Body of pancreas (tissue), 4 donors: ENCODE data around the gene CDK11B. TPM values are rescaled to one million over a fixed set of nuclear protein-coding genes. Genes with fewer than 3 reads are reported as not detected.

ENCODE experiments used
- ATAC-seq: fragments of 150-250 bp; one replicate; pipeline ENCODE4 v1.9.1; 2016
- DNase-seq, 4 donors: peaks; one replicate each; pipeline ENCODE4 v3.0.0-alpha.2; 2019
- H3K27ac ChIP-seq, 4 donors: fragments of 200-600 bp; sonication (generic); 1 replicate in 3 of 4; 2 replicates in 1 of 4; pipeline versions ENCODE4 v1.5.1 to v1.6.1; 2016 to 2019; ENCODE audit warnings: mild to moderate bottlenecking in 1 of 4, mixed read lengths in 1 of 4, moderate library complexity in 1 of 4
- H3K27me3 ChIP-seq, 2 donors: fragments of 200-600 bp; sonication (generic); one replicate each; pipeline ENCODE4 v1.6.0; 2016; ENCODE audit warnings: mild to moderate bottlenecking in 1 of 2
- H3K36me3 ChIP-seq, 2 donors: fragments of 200-600 bp; sonication (generic); replicated peaks in 1 of 2; 2 replicates each; pipeline ENCODE4 v1.5.1; 2016; ENCODE audit warnings: low read depth in 2 of 2; ENCODE audit not compliant: insufficient read depth in 1 of 2
- H3K4me1 ChIP-seq: fragments of 200-600 bp; sonication (generic); one replicate; pipeline ENCODE4 v1.6.0; 2016
- H3K4me3 ChIP-seq, 2 donors: fragments of 200-600 bp; sonication (generic); 1 replicate in 1 of 2; 2 replicates in 1 of 2; pipeline ENCODE4 v1.5.1; 2016 to 2019
- H3K9me3 ChIP-seq, 3 donors: fragments of 200-600 bp; sonication (generic); 1 replicate in 2 of 3; 2 replicates in 1 of 3; pipeline ENCODE4 v1.5.1; 2016
- POLR2A ChIP-seq, 3 donors: fragments of 450-650 bp; IDR thresholded peaks; one replicate each; pipeline ENCODE4 v1.6.1; 2016; ENCODE audit warnings: antibody characterized with exemption in 3 of 3, mild to moderate bottlenecking in 2 of 3
- WGBS, 2 donors: methylation state at CpG; one replicate each; pipeline ENCODE4 v1.1.5; 2017; 5-methylcytosine and 5-hydroxymethylcytosine counted together
- intact Hi-C: fragments of 100-400 bp; cut with DNase I; formaldehyde crosslinking; loops from one replicate; pipeline ENCODE4 v1.15.1; 2023
- total RNA-seq, 2 donors: library from RNA; depleted of rRNA; stranded (reverse); fragments of >200 nt; gene quantifications; one replicate each; pipeline ENCODE4 v1.1.0, GENCODE V29; 2016
- TF ChIP-seq, protein P1 (sequence below), 7 experiments: fragments of 450-650 bp in 4 of 7; fragments of 200-600 bp in 3 of 7; sonication (generic) in 3 of 7; IDR thresholded peaks; one replicate each; pipeline ENCODE4 v1.5.1; 2016 to 2019; ENCODE audit warnings: antibody characterized with exemption in 7 of 7

The CDK11B gene
- total RNA-seq, 2 donors from 2014 or later: 14.5 to 45.5 TPM

GRCh38 chr1:1625824-1626206, 33.0 kb downstream of the CDK11B start:
- no peak overlapping the region for H3K27ac ChIP-seq
- 89 to 93% methylated on average over 8 of the region's 8 CpGs for WGBS, 2 donors
- TF ChIP-seq POLR2A (IDR thresholded peaks at IDR 0.05): no peak
- TF ChIP-seq, protein P1, sequence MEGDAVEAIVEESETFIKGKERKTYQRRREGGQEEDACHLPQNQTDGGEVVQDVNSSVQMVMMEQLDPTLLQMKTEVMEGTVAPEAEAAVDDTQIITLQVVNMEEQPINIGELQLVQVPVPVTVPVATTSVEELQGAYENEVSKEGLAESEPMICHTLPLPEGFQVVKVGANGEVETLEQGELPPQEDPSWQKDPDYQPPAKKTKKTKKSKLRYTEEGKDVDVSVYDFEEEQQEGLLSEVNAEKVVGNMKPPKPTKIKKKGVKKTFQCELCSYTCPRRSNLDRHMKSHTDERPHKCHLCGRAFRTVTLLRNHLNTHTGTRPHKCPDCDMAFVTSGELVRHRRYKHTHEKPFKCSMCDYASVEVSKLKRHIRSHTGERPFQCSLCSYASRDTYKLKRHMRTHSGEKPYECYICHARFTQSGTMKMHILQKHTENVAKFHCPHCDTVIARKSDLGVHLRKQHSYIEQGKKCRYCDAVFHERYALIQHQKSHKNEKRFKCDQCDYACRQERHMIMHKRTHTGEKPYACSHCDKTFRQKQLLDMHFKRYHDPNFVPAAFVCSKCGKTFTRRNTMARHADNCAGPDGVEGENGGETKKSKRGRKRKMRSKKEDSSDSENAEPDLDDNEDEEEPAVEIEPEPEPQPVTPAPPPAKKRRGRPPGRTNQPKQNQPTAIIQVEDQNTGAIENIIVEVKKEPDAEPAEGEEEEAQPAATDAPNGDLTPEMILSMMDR (IDR thresholded peaks at IDR 0.05): no peak

GRCh38 chr1:1625404-1625775, 33.4 kb downstream of the CDK11B start:
- no peak for TF ChIP-seq POLR2A (IDR thresholded peaks at IDR 0.05)
- TF ChIP-seq, protein P1 (IDR thresholded peaks at IDR 0.05): no peak
- no peak overlapping the region for H3K4me3 ChIP-seq
- H3K36me3 ChIP-seq: no peaks in the 10 kb centered on the region
- DNase-seq (no peak), ATAC-seq (no peak)
- H3K4me1 ChIP-seq: no peaks in the 10 kb centered on the region
- no peaks in the 10 kb centered on the region for H3K27me3 ChIP-seq
- no peak overlapping the region for H3K27ac ChIP-seq
- intact Hi-C loops: no loop called here
- 89 to 95% methylated on average over 9 to 26 of the region's 28 CpGs for WGBS, 2 donors
- no peaks in the 10 kb centered on the region for H3K9me3 ChIP-seq

More at GRCh38 chr1:1625824-1626206, 33.0 kb downstream of the CDK11B start:
- Histone ChIP-seq H3K4me3 (no peak overlapping the region), H3K4me1 (no peaks in the 10 kb centered on the region), H3K27me3 (no peaks in the 10 kb centered on the region), H3K36me3 (no peaks in the 10 kb centered on the region), H3K9me3 (no peaks in the 10 kb centered on the region)
- DNase-seq (no peak), ATAC-seq (no peak)
- intact Hi-C loops: no loop called here

DNA sequence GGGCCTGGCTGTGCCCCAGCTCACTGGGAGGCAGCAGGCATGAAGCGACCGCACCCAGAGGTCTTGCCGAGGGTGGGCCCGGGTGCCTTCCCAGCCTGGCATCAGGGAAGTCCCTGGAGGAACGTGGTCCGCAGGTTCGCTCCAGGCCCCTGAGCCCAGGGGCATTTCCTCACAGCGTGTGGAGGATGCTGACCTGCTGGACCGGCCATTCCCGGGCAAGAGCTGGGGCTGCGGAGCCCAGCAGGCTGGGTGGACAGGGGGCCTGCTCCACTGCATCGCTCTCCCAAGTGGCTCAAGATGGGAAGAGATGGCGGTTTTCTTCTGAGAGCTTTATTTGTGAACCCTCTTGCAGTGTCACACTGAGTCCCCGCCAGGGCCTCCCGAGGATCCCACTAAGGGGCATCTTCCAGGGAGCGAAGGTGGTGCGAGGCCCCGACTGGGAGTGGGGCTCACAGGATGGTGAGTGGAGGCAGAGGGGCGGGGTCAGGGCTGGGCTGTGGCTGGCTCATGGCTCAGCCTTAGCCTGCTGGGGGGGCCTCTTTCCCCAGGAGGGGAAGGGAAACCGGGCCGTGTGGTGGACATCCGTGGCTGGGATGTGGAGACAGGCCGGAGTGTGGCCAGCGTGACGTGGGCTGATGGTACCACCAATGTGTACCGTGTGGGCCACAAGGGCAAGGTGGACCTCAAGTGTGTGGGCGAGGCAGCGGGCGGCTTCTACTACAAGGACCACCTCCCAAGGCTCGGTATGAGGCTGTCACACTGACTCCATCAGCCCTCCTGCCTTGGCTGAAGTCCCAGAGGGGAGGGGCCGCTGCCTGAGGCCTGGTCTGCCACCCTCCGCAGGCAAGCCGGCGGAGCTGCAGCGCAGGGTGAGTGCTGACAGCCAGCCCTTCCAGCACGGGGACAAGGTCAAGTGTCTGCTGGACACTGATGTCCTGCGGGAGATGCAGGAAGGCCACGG, 34.1 kb downstream of the CDK11B start:
- Histone ChIP-seq H3K27ac (no peak overlapping the region), H3K4me3 (no peak overlapping the region), H3K36me3 (no peaks in the 10 kb centered on the region), H3K27me3 (no peaks in the 10 kb centered on the region), H3K9me3 (no peaks in the 10 kb centered on the region), H3K4me1 (no peaks in the 10 kb centered on the region)
- DNase-seq (peak in 1 of 4 donors; percentile 10), ATAC-seq (no peak)
- TF ChIP-seq, protein P1 (IDR thresholded peaks at IDR 0.05): no peak
- no peak for TF ChIP-seq POLR2A (IDR thresholded peaks at IDR 0.05)
- intact Hi-C loops: no loop called here
- 86 to 88% methylated on average over 6 to 38 of the region's 38 CpGs for WGBS, 2 donors

GRCh38 chr1:1623631-1624442, 35.0 kb downstream of the CDK11B start:
- 90% methylated on average over 6 to 38 of the region's 51 CpGs for whole genome bisulfite sequencing, 2 donors
- Histone ChIP-seq H3K9me3 (no peaks in the 10 kb centered on the region), H3K27ac (no peak overlapping the region), H3K36me3 (no peaks in the 10 kb centered on the region), H3K4me1 (no peaks in the 10 kb centered on the region), H3K4me3 (no peak overlapping the region), H3K27me3 (no peaks in the 10 kb centered on the region)
- no peak for TF ChIP-seq POLR2A (IDR thresholded peaks at IDR 0.05)
- TF ChIP-seq, protein P1 (IDR thresholded peaks at IDR 0.05): no peak
- no peak for ATAC-seq
- intact Hi-C loops: no loop called here
- peak in 1 of 4 donors; percentile 8 for DNase-seq
